HG03439 (cell line): ENCODE data around the gene ZNF415.
"Not testable (repeated sequence)": the region's sequence is repeated elsewhere in the genome, so short reads cannot be mapped to it uniquely, and the experiment has no call there.

Source experiments
- ATAC-seq: cut with Tn5 transposase; IDR thresholded peaks from one replicate; pipeline ENCODE4 v1.9.1; 2021; ENCODE audit warnings: mild to moderate bottlenecking, moderate library complexity; ENCODE audit not compliant: unreplicated experiment

The ZNF415 gene

GRCh38 chr19:53132141-53132991 is at the start of gene ZNF415:
ZNF415 (minus strand) TSS chr19:53132910; CDS start chr19:53122676, 10,234 bp downstream.
- no peak for ATAC-seq

- no peak for ATAC-seq
These were observed 49.5 kb upstream of the ZNF415 start for GRCh38 chr19:53182202-53182601.

- ATAC-seq = no peak
These were observed 45.3 kb upstream of the ZNF415 start for GRCh38 chr19:53177986-53178385.

GRCh38 chr19:53172889-53173288 is 40.2 kb upstream of the ZNF415 start:
- ATAC-seq = no peak

GRCh38 chr19:53165691-53166091 is 33.0 kb upstream of the ZNF415 start:
- ATAC-seq = no peak

- no peak for ATAC-seq
These were observed 28.4 kb upstream of the ZNF415 start for GRCh38 chr19:53161123-53161522.

GRCh38 chr19:53160350-53160749 is 27.6 kb upstream of the ZNF415 start:
- ATAC-seq = no peak

- ATAC-seq = no peak
These were observed 25.5 kb upstream of the ZNF415 start for GRCh38 chr19:53158119-53158656.

GRCh38 chr19:53157626-53158025 is 24.9 kb upstream of the ZNF415 start:
- ATAC-seq = no peak

GRCh38 chr19:53156850-53157249 is 24.1 kb upstream of the ZNF415 start:
- no peak for ATAC-seq

- no peak for ATAC-seq
These were observed 14.9 kb upstream of the ZNF415 start for GRCh38 chr19:53147645-53148044.

- ATAC-seq = no peak
These were observed 7.6 kb upstream of the ZNF415 start for GRCh38 chr19:53140351-53140750.

GRCh38 chr19:53136432-53136831 is 3.7 kb upstream of the ZNF415 start:
- ATAC-seq = no peak

GRCh38 chr19:53131727-53132126 is 983 bp downstream of the ZNF415 start:
- ATAC-seq = no peak

- no peak for ATAC-seq
These were observed 1.6 kb downstream of the ZNF415 start for GRCh38 chr19:53131085-53131590.

- ATAC-seq = no peak
These were observed 2.2 kb downstream of the ZNF415 start for GRCh38 chr19:53130506-53130905.

- ATAC-seq = not testable (repeated sequence)
These were observed 5.8 kb downstream of the ZNF415 start for GRCh38 chr19:53126733-53127526.

GRCh38 chr19:53123400-53123799 is 9.3 kb downstream of the ZNF415 start:
- ATAC-seq = no peak

- no peak for ATAC-seq
These were observed 20.4 kb downstream of the ZNF415 start for GRCh38 chr19:53112286-53112685.

GRCh38 chr19:53109527-53109926 is 23.2 kb downstream of the ZNF415 start:
- ATAC-seq = no peak
